Mesodermal cell (in vitro differentiated cells): ENCODE data around the gene LGR4.
"Not testable (repeated sequence)": the region's sequence is repeated elsewhere in the genome, so short reads cannot be mapped to it uniquely, and the experiment has no call there.

ENCODE experiments used
- H3K27ac ChIP-seq: 2 replicates; pipeline ENCODE4 v1.7.0; 2013; ENCODE audit warnings: mild to moderate bottlenecking, low read depth, low read length, moderate library complexity; ENCODE audit not compliant: severe bottlenecking
- H3K36me3 ChIP-seq: 2 replicates; pipeline ENCODE4 v1.7.1; 2013; ENCODE audit warnings: mild to moderate bottlenecking, low read length, moderate library complexity; ENCODE audit not compliant: control insufficient read depth, insufficient read depth
- H3K4me1 ChIP-seq: one replicate; pipeline ENCODE4 v1.7.1; 2013; ENCODE audit warnings: mild to moderate bottlenecking, low read length; ENCODE audit not compliant: insufficient read depth, control insufficient read depth, poor library complexity, severe bottlenecking
- H3K4me3 ChIP-seq: 2 replicates; pipeline ENCODE4 v1.7.0; 2013; ENCODE audit warnings: low read length, control low read depth, mild to moderate bottlenecking; ENCODE audit not compliant: insufficient read depth, poor library complexity, severe bottlenecking; ENCODE audit errors: extremely low read depth
- H3K9me3 ChIP-seq: 2 replicates; pipeline ENCODE4 v1.7.1; 2013; ENCODE audit warnings: mild to moderate bottlenecking, low read length, moderate library complexity; ENCODE audit not compliant: control insufficient read depth
- WGBS, 2 experiments: methylation state at CpG; one replicate each; pipeline ENCODE4 v1.1.5; 2013; ENCODE audit warnings: missing lambda C conversion rate in 2 of 2; ENCODE audit not compliant: insufficient coverage in 2 of 2; 5-methylcytosine and 5-hydroxymethylcytosine counted together

Gene LGR4

DNA sequence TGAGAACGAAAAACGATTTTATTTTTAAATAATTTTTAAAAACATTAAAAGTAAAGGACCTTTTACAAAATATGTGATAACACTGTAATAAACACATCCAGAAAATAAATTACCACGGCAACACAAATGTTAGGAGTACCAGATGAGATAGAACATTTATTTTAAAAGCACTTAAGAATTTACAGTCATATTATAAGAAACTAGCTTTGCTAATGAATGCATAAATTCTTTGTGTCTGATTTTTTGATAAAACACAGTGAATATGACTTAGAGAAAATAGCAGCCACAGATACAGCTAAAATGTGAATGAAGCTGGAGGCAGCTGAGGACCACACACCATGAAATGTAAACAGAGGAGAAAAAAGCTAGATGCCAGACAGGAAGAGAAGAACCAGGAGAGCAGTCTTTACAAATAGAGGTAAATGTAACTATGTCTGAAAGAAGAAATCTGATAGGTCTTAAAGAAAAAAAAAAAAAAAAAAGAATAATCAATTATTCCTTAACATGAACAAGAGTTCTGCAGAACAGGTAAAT is 124.2 kb downstream of the LGR4 start:
- Histone ChIP-seq H3K4me3 (no peak overlapping the region), H3K27ac (peak overlapping the region; percentile 36), H3K36me3 (peaks cover 9% of the 10 kb centered on the region), H3K4me1 (peaks cover 24% of the 10 kb centered on the region), H3K9me3 (no peaks in the 10 kb centered on the region)
- no CpG with 5 or more reads among the region's 3 CpGs for WGBS, 2 experiments

DNA sequence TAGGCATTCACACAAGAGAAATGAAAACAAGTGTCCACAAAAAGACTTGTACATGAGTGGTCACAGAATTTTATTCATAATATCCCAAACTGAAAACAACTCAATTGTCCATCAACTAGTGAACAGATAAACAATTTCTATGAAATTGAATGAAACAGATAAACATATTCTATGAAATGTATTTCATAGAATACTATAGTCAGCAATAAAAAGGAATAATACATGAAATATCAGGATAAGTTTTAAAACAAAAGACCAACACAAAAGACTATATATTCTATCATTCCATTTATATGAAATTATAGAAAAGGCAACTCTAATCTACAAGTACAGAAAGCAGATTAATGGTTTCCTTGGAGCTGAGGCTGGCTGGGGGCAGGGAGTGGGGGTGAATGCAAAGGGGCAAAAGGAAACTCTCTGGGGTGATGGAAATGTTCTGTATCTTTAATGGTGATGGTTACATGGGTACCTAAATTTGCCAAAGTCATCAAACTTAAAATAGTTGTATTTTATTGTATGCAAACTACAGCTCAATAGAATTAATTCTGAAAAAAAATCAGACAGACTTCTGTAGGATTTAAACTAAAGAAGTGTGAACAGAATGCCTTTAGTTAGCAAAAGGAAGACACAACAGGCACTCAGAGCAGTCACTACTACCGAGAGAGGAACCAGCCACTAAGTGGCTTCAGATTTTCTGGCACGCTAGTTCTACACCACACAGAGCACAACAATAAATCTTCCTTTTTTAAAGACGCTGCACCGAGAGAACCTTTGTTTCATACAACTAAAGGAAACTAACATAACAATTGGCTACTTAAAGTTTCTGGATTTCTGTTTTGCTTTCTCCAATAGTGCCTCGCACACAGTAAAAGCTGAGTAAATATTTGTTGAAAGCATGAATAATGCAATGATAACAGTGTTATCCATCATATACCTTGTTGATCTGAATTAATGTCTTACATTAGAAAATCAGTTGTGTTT is 124.9 kb downstream of the LGR4 start:
- Histone ChIP-seq H3K4me3 (no peak overlapping the region), H3K36me3 (peaks cover 6% of the 10 kb centered on the region), H3K9me3 (no peaks in the 10 kb centered on the region), H3K4me1 (peaks cover 24% of the 10 kb centered on the region), H3K27ac (peak overlapping the region; percentile 48)
- 16 to 34% methylated on average over 3 to 4 of the region's 5 CpGs for WGBS, 2 experiments

DNA sequence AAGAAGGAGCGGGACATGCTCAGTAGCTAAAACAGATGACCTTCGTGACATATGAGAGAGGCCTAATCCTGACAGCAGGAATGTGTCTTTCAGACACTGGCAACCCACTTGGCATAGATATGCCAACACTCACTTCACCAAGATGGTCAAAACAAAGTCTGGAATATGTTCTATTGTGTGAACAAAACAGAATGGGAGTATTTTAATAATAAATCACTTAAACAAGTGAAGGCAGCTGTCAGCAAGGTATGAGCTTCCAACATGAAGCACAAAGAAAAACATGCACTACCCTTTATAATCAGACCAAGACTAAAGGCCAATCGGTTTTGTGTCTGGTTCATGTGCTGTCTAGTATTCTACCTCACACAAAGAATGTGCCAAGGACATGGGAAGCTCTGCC is 132.6 kb downstream of the LGR4 start:
- Histone ChIP-seq H3K36me3 (peaks cover 16% of the 10 kb centered on the region), H3K4me1 (peaks cover 3% of the 10 kb centered on the region), H3K4me3 (no peak overlapping the region), H3K27ac (no peak overlapping the region), H3K9me3 (no peaks in the 10 kb centered on the region)
- WGBS, 2 experiments: 83 to 100% methylated on average over 1 to 2 of the region's 3 CpGs

DNA sequence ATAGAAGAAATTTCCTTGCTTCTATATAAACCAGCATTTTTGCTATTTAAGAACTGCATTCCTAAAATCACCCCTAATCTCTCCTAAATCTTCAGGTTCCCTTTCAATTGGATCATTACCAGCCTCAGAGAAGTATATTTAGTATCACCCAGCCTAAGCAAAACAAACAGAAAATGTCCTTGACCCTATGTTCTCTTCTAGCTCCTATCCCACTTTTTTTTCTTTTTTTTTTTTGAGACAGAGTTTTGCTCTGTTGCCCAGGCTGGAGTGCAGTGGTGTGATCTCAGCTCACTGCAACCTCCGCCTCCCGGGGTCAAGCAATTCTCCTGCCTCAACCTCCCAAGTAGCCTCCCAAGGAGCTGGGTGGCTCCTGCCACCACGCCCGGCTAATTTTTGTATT is 137.8 kb downstream of the LGR4 start:
- Histone ChIP-seq H3K4me1 (peaks cover 27% of the 10 kb centered on the region), H3K36me3 (peaks cover 18% of the 10 kb centered on the region)
- 92 to 93% methylated on average over 2 to 3 of the region's 4 CpGs for WGBS, 2 experiments
- not testable (repeated sequence) for H3K9me3 ChIP-seq, H3K27ac ChIP-seq, H3K4me3 ChIP-seq

DNA sequence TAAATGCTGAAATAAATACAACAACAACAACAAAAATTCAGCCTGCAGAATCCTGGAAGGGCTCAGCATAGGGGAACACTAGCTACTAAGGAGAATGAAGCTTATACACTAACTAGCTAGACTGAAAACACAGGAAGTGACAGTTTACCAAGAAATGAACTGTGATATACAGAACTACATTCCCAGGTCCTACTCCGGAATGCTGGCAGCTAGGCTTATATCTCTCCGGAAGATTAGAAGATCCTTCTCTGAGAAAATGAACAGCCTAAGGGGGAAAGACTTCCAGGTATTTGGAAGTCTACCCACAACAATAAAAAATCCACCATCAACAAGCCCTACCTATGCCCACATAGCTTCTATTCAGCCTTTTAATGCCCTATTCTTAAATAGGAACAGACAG is 140.6 kb downstream of the LGR4 start:
- no CpG with 5 or more reads among the region's 2 CpGs for WGBS, 2 experiments

DNA sequence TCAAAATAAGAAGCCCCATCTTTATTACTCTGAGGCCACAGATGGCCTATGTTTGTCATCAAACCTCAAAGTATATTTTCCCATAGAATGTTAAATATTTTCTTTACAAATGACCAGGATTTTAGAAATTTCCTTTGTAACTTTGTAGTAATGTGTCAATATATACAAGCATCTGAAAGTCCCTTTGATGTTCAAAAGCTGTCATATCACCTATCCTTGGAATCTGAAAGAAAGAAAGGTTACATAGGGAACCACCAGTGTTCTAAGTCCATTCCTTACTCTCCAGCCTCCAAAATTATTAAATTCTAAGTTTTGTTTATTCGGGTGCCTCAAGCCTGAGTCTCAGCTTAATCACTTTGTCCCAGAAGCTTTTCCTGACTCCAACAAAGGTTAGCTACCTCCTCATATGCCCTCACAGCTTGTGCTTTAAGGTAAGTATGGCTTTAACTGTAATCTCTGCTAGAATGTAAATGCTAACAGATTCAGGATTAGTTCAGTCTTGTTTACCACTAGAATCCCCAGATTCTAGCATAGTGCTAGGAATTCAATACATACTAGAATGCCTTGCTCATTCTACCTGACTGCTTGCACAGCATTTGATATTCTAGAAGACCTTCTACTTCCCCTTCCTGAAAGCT is 141.8 kb downstream of the LGR4 start:
- Histone ChIP-seq H3K36me3 (peaks cover 9% of the 10 kb centered on the region), H3K4me3 (no peak overlapping the region), H3K27ac (no peak overlapping the region), H3K4me1 (peaks cover 28% of the 10 kb centered on the region), H3K9me3 (no peaks in the 10 kb centered on the region)
- no CpG with 5 or more reads among the region's 1 CpG for WGBS, 2 experiments

More for the DNA sequence above, 140.6 kb downstream of the LGR4 start:
- Histone ChIP-seq H3K36me3 (peaks cover 14% of the 10 kb centered on the region), H3K4me1 (peaks cover 31% of the 10 kb centered on the region), H3K9me3 (no peaks in the 10 kb centered on the region), H3K4me3 (no peak overlapping the region), H3K27ac (peak overlapping the region; percentile 86)

DNA sequence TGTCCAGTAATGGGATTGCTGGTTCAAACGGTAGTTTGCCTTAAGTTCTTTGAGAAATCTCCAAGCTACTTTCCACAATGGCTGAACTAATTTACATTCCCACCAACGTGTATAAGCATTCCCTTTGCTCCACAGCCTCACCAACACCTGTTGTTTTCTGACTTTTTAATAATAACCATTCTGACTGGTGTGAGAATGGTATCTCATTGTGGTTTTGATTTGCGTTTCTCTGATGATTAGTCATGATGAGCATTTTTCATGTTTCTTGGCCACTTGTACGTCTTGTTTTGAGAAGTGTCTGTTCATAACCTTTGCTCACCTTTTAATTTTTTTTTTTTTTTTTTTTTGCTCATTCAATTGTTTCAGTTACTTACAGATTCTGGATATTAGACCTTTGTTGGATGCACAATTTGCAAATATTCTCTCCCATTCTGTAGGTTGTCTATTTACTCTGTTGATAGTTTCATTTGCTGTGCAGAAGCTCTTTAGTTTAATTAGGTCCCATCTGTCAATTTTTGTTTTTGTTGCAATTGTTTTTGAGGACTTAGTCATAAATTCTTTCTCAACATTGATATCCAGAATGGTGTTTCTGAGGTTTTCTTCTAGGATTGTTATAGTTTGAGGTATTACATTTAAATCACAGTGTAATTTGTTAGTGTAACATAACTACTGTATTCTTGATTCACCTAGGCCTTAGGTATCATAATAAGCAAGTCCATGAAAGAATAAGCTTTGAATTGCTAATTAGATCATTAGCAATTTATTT is 142.5 kb downstream of the LGR4 start:
- Histone ChIP-seq H3K36me3 (peaks cover 7% of the 10 kb centered on the region), H3K4me1 (peaks cover 28% of the 10 kb centered on the region), H3K27ac (no peak overlapping the region), H3K4me3 (no peak overlapping the region), H3K9me3 (no peaks in the 10 kb centered on the region)
- 86 to 100% methylated on average over 1 of the region's 4 CpGs for WGBS, 2 experiments

DNA sequence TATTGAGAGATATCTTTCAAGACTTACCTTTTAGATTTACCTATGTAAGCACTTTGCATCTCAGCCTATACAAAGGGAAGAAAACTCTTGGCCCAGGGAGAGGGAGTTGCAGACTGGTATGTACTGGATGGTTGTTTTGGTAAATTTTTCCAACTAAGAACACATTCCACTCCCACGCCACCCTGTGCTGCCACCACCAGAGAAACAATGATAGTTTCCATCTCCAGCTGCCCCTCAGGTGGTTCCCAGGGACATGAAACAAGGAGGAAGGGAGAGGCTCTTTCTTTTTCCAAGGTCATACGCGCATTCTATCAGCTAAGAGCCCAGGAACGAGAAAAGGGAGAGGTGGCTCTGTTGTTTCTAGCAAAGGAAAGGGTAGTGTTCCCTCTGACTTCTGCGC is 144.0 kb downstream of the LGR4 start:
- H3K4me1 ChIP-seq: peaks cover 28% of the 10 kb centered on the region
- H3K27ac ChIP-seq: no peak overlapping the region
- WGBS, 2 experiments: 81 to 90% methylated on average over 2 to 4 of the region's 5 CpGs
- H3K36me3 ChIP-seq: peaks cover 7% of the 10 kb centered on the region
- H3K9me3 ChIP-seq: no peaks in the 10 kb centered on the region
- H3K4me3 ChIP-seq: no peak overlapping the region

DNA sequence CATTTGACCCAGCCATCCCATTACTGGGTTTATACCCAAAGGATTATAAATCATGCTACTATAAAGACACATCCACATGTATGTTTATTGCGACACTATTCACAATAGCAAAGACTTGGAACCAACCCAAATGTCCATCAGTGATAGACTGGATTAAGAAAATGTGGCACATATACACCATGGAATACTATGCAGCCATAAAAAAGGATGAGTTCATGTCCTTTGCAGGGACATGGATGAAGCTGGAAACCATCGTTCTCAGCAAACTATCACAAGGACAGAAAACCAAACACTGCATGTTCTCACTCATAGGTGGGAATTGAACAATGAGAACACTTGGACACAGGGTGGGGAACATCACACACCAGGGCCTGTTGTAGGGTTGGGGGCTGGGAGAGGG is 145.5 kb downstream of the LGR4 start:
- H3K9me3 ChIP-seq, H3K36me3 ChIP-seq, H3K27ac ChIP-seq, H3K4me3 ChIP-seq: not testable (repeated sequence)
- no CpG with 5 or more reads among the region's 2 CpGs for WGBS, 2 experiments
- peaks cover 16% of the 10 kb centered on the region for H3K4me1 ChIP-seq

DNA sequence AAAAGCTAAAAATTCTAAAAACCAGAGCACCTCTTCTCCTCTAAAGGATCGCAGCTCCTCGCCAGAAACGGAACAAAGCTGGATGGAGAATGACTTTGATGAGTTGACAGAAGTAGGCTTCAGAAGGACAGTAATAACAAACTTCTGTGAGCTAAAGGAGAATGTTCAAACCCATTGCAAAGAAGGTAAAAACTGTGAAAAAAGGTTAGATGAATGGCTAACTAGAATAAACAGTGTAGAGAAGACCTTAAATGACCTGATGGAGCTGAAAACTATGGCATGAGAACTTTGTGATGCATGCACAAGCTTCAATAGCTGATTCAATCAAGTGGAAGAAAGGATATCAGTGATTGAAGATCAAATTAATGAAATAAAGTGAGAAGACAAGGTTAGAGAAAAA is 150.4 kb downstream of the LGR4 start:
- Histone ChIP-seq H3K4me1 (peaks cover 12% of the 10 kb centered on the region), H3K9me3 (peaks cover 16% of the 10 kb centered on the region)
- H3K27ac ChIP-seq, H3K4me3 ChIP-seq, H3K36me3 ChIP-seq: not testable (repeated sequence)
- WGBS, 2 experiments: 67 to 80% methylated on average over 2 of the region's 3 CpGs
